HCT116 (cell line): ENCODE measurements around the gene AURKA. TPM values are rescaled to one million over a fixed set of nuclear protein-coding genes. Genes with fewer than 3 reads are reported as not detected.

Experiments used
- ATAC-seq: fragments of 200-7000 bp; cut with Tn5 transposase; 2 replicates; pipeline ENCODE4 v1.9.1; 2020; ENCODE audit warnings: mild to moderate bottlenecking, moderate library complexity
- BruUV-seq: library from RNA; stranded (reverse); fragments of 400-500 nt; replicated peaks from 2 replicates; lab custom pipeline; 2021; lab: Mats Ljungman, UMichigan
- CTCF ChIA-PET: fragments of 300-600 bp; sonication (Branson Sonifier 250); formaldehyde crosslinking; loops from one replicate; lab custom pipeline; 2021; ENCODE audit warnings: antibody characterized with exemption; lab: Charles Lee
- POLR2A ChIA-PET: fragments of 300-600, 350-600 bp; sonication (Branson Sonifier 250); formaldehyde crosslinking; loops from one replicate; lab custom pipeline; 2021; ENCODE audit warnings: antibody characterized with exemption; lab: Charles Lee
- RAD21 ChIA-PET, 2 experiments: fragments of 300-600 bp; sonication (Branson Sonifier 250); formaldehyde crosslinking; loops; one replicate each; lab custom pipeline; 2023; ENCODE audit warnings: low total read pairs in 2 of 2; ENCODE audit not compliant: uncharacterized antibody in 2 of 2, unreplicated experiment in 2 of 2, low non-redundant PET in 1 of 2; lab: Charles Lee
- DNase-seq: peaks from one replicate; pipeline ENCODE4 v3.0.0-alpha.2; 2010; ENCODE audit warnings: low read depth, low spot score
- H2AFZ ChIP-seq: fragments of 200-600 bp; shearing (Covaris generic), sonication (generic); 2 replicates; pipeline ENCODE4 v1.6.1; 2017; ENCODE audit warnings: low read depth, mixed run types, mixed read lengths, antibody characterized with exemption, low read length; ENCODE audit not compliant: poor library complexity, severe bottlenecking
- H3K27ac ChIP-seq: 2 replicates; pipeline ENCODE4 v1.5.1; 2012; ENCODE audit warnings: low read depth, low read length
- H3K27me3 ChIP-seq: fragments of 200-600 bp; sonication (generic); 2 replicates; pipeline ENCODE4 v1.6.1; 2016; ENCODE audit warnings: mixed run types, low read length, mixed read lengths; ENCODE audit not compliant: insufficient read depth
- H3K36me3 ChIP-seq, 2 experiments: fragments of 200-500 bp in 1 of 2; fragments of 200-600 bp in 1 of 2; sonication (Bioruptor generic) in 1 of 2; sonication (generic) in 1 of 2; 2 replicates each; pipeline versions ENCODE4 v1.5.1 to v1.6.1; 2014 to 2016; ENCODE audit warnings: low read length in 2 of 2, inconsistent platforms in 1 of 2, mixed read lengths in 1 of 2, mixed run types in 1 of 2; ENCODE audit not compliant: insufficient read depth in 2 of 2, control insufficient read depth in 1 of 2
- H3K4me1 ChIP-seq, 2 experiments: fragments of 200-600 bp in 1 of 2; sonication (generic) in 1 of 2; 2 replicates each; pipeline versions ENCODE4 v1.5.1 to v1.6.1; 2012 to 2017; ENCODE audit warnings: low read length in 2 of 2, inconsistent platforms in 1 of 2, mild to moderate bottlenecking in 1 of 2, mixed read lengths in 1 of 2, mixed run types in 1 of 2, moderate library complexity in 1 of 2; ENCODE audit not compliant: insufficient read depth in 2 of 2, control insufficient read depth in 1 of 2
- H3K4me2 ChIP-seq: fragments of 200-600 bp; sonication (generic); 2 replicates; pipeline ENCODE4 v1.6.1; 2017; ENCODE audit warnings: mixed run types, low read length, mixed read lengths
- H3K4me3 ChIP-seq, 2 experiments: fragments of 200-600 bp in 1 of 2; sonication (generic) in 1 of 2; replicated peaks in 1 of 2; 2 replicates each; pipeline ENCODE4 v1.5.1; 2011 to 2016; ENCODE audit warnings: low read length in 2 of 2, control low read depth in 1 of 2, low read depth in 1 of 2, mild to moderate bottlenecking in 1 of 2, mixed read lengths in 1 of 2, mixed run types in 1 of 2
- H3K79me2 ChIP-seq: fragments of 200-600 bp; sonication (generic); 2 replicates; pipeline ENCODE4 v1.6.1; 2017; ENCODE audit warnings: mild to moderate bottlenecking, mixed run types, low read length, moderate library complexity, mixed read lengths; ENCODE audit not compliant: insufficient read depth
- H3K9ac ChIP-seq: fragments of 200-600 bp; sonication (generic); 2 replicates; pipeline ENCODE4 v1.6.1; 2016; ENCODE audit warnings: low read length, mixed read lengths
- H3K9me2 ChIP-seq: fragments of 200-600 bp; sonication (generic), shearing (Covaris generic); 2 replicates; pipeline ENCODE4 v1.6.1; 2017; ENCODE audit warnings: mixed run types, mild to moderate bottlenecking, moderate library complexity; ENCODE audit not compliant: insufficient read depth
- H3K9me3 ChIP-seq, 2 experiments: fragments of 200-500 bp in 1 of 2; fragments of 200-600 bp in 1 of 2; sonication (Bioruptor generic) in 1 of 2; sonication (generic) in 1 of 2; 2 replicates each; pipeline ENCODE4 v1.6.1; 2014 to 2017; ENCODE audit warnings: low read length in 2 of 2, mixed read lengths in 2 of 2, inconsistent platforms in 1 of 2, low read depth in 1 of 2, mild to moderate bottlenecking in 1 of 2, mixed run types in 1 of 2, moderate library complexity in 1 of 2; ENCODE audit not compliant: control insufficient read depth in 1 of 2, insufficient read depth in 1 of 2
- H4K20me1 ChIP-seq: fragments of 200-600 bp; sonication (generic), shearing (Covaris generic); 2 replicates; pipeline ENCODE4 v1.6.1; 2017; ENCODE audit warnings: mixed run types, mild to moderate bottlenecking, moderate library complexity; ENCODE audit not compliant: insufficient read depth
- ATF3 ChIP-seq: IDR thresholded peaks from 2 replicates; pipeline ENCODE4 v1.6.1; 2012
- CBX3 ChIP-seq: IDR thresholded peaks from 2 replicates; pipeline ENCODE4 v1.6.1; 2012; ENCODE audit warnings: low read depth
- CEBPB ChIP-seq: IDR thresholded peaks from 2 replicates; pipeline ENCODE4 v1.6.1; 2012; ENCODE audit warnings: low read depth
- CTCF ChIP-seq, 3 experiments: fragments of 200-600 bp in 1 of 3; sonication (generic) in 1 of 3; IDR thresholded peaks in 2 of 3; conservative IDR thresholded peaks in 1 of 3; 2 replicates each; pipeline ENCODE4 v1.5.1; 2012 to 2017; ENCODE audit warnings: low read depth in 2 of 3, low read length in 2 of 3, antibody characterized with exemption in 1 of 3, borderline replicate concordance in 1 of 3, control low read depth in 1 of 3, mild to moderate bottlenecking in 1 of 3, mixed read lengths in 1 of 3, mixed run types in 1 of 3, moderate library complexity in 1 of 3; ENCODE audit not compliant: insufficient read depth in 1 of 3
- EGR1 ChIP-seq: IDR thresholded peaks from 2 replicates; pipeline ENCODE4 v1.6.1; 2012; ENCODE audit warnings: low read depth
- ELF1 ChIP-seq: IDR thresholded peaks from 2 replicates; pipeline ENCODE4 v1.6.1; 2012; ENCODE audit warnings: low read depth, borderline replicate concordance
- EZH2 ChIP-seq: fragments of 200-600 bp; sonication (generic); IDR thresholded peaks from 2 replicates; pipeline ENCODE4 v1.6.1; 2017; ENCODE audit warnings: antibody characterized with exemption, mixed run types
- FOSL1 ChIP-seq: IDR thresholded peaks from 2 replicates; pipeline ENCODE4 v1.6.1; 2012; ENCODE audit warnings: low read depth
- JUND ChIP-seq: IDR thresholded peaks from 2 replicates; pipeline ENCODE4 v1.6.1; 2012
- MAX ChIP-seq: IDR thresholded peaks from 2 replicates; pipeline ENCODE4 v1.6.1; 2012
- POLR2A ChIP-seq: IDR thresholded peaks from 2 replicates; pipeline ENCODE4 v1.7.0; 2011; ENCODE audit warnings: borderline replicate concordance; ENCODE audit not compliant: insufficient read depth, insufficient read length; ENCODE audit errors: extremely low read depth
- POLR2AphosphoS5 ChIP-seq: IDR thresholded peaks from 2 replicates; pipeline ENCODE4 v1.6.1; 2011; ENCODE audit warnings: mild to moderate bottlenecking, low read depth, low read length, moderate library complexity
- RAD21 ChIP-seq: IDR thresholded peaks from 2 replicates; pipeline ENCODE4 v1.6.1; 2012; ENCODE audit warnings: low read depth, mild to moderate bottlenecking
- SIN3A ChIP-seq: IDR thresholded peaks from 2 replicates; pipeline ENCODE4 v1.6.1; 2012; ENCODE audit warnings: low read depth
- SP1 ChIP-seq: IDR thresholded peaks from 2 replicates; pipeline ENCODE4 v1.6.1; 2012; ENCODE audit warnings: low read depth
- SRF ChIP-seq: IDR thresholded peaks from 2 replicates; pipeline ENCODE4 v1.6.1; 2012; ENCODE audit warnings: low read depth
- YY1 ChIP-seq: IDR thresholded peaks from 2 replicates; pipeline ENCODE4 v1.6.1; 2011; ENCODE audit warnings: low read length, low read depth, moderate library complexity, mild to moderate bottlenecking; ENCODE audit not compliant: insufficient replicate concordance; ENCODE audit errors: extremely low read depth
- ZBTB33 ChIP-seq: IDR thresholded peaks from 2 replicates; pipeline ENCODE4 v1.6.1; 2011; ENCODE audit warnings: mild to moderate bottlenecking, low read length, moderate library complexity; ENCODE audit not compliant: insufficient replicate concordance; ENCODE audit errors: extremely low read depth
- ZFX ChIP-seq: fragments of 450-650 bp; IDR thresholded peaks from 2 replicates; pipeline ENCODE4 v1.6.1; 2017
- ZNF274 ChIP-seq: fragments of 200-500 bp; sonication (Bioruptor generic); IDR thresholded peaks from 2 replicates; pipeline ENCODE4 v1.6.1; 2014; ENCODE audit warnings: mild to moderate bottlenecking, low read depth, low read length, inconsistent platforms
- intact Hi-C: fragments of 100-400 bp; cut with micrococcal nuclease; formaldehyde crosslinking; loops from 2 replicates; pipeline ENCODE4 v1.10.0; 2022
- total RNA-seq: library from RNA; stranded (reverse); gene quantifications from one replicate; pipeline ENCODE4 v1.2.1, GENCODE V29; 2021; ENCODE audit not compliant: unreplicated experiment

Gene AURKA
- total RNA-seq, 1 experiment from 2014 or later: 80.1 TPM

- ChIA-PET CTCF (no interaction called here), RAD21 (no interaction called here), POLR2A (no interaction called here)
- Histone ChIP-seq H3K4me3 (no peak overlapping the region), H3K9me3 (no peaks in the 10 kb centered on the region), H3K4me1 (peaks cover 0 to 11% of the 10 kb centered on the region in 2 experiments; a peak in 2 of 4 replicates), H3K4me2 (no peak overlapping the region), H3K36me3 (no peaks in the 10 kb centered on the region), H4K20me1 (no peaks in the 10 kb centered on the region), H2AFZ (no peak overlapping the region), H3K9me2 (no peaks in the 10 kb centered on the region), H3K27me3 (no peaks in the 10 kb centered on the region), H3K79me2 (no peaks in the 10 kb centered on the region), H3K9ac (no peak overlapping the region), H3K27ac (no peak overlapping the region)
- no peak for DNase-seq
- ATAC-seq: no peak
- no peak for TF ChIP-seq SP1
- no peak for TF ChIP-seq CBX3
- no peak for TF ChIP-seq EGR1
- TF ChIP-seq MAX: no peak
- TF ChIP-seq ZFX: no peak
- no peak for TF ChIP-seq ATF3
- TF ChIP-seq POLR2AphosphoS5: no peak
- TF ChIP-seq JUND: no peak
- TF ChIP-seq CEBPB: no peak
- no peak for TF ChIP-seq YY1
- TF ChIP-seq CTCF (IDR thresholded peaks at IDR 0.05 in 2 of 3, conservative IDR thresholded peaks at IDR 0.05 in 1 of 3; ENCODE audit: borderline replicate concordance in 1 of 3, insufficient read depth in 1 of 3, low read depth in 2 of 3, low read length in 2 of 3): no peak
- TF ChIP-seq EZH2: no peak
- TF ChIP-seq POLR2A: no peak
- TF ChIP-seq SRF: no peak
- no peak for TF ChIP-seq ZNF274
- no peak for TF ChIP-seq RAD21
- TF ChIP-seq FOSL1: no peak
- no peak for TF ChIP-seq ELF1
- TF ChIP-seq ZBTB33: no peak
- no peak for TF ChIP-seq SIN3A
- intact Hi-C loops: no loop called here
- no TSS peak for BruUV-seq
These were observed 36.9 kb upstream of the AURKA start for GRCh38 chr20:56428881-56429280.
